ENCODE data around the gene PDIA2.

DNA sequence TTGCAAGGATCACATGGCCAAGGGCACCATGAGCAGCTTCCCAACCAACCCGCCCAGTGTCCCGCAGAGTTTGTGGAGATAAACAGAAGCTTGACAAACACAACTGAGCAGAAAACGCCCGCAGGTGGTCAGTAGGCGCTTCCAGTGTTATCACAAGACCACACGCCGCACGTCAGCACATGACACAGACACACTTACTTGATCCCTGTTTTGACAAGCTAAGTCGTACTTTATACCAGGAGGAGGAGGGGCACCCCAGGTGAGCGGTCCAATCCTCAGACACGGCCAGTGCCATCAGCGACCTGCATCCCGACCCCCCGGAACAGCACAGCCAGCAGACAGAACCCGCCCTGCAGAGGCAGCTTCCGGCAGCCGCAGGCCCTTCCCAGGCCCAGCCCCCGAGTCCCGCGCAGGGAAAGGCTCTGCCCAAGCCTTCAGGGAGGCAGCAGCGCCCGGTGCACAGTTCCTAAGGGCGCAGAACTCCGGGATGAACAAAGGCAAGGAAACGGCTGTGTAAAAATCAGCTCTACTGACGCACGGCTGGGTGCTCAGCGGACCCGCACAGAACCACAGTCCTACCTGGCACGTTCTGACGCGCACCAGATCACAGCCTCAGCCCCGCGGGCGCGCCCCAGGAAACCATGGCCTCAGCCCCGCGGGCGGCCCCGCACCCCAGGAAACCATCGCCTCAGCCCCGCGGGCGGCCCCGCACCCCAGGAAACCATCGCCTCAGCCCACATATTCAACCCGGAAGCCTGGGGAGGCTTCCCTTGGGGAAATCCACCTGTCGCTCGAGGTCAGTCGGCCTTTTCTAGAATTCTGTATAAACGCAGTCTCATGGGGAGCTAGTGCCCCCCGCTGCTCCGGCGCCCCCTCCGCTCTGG is 41.7 kb downstream of the PDIA2 start:
- no peak for TF ChIP-seq TCF7L2 (IDR thresholded peaks at IDR 0.05; ENCODE audit: low read depth, low read length)
- TF ChIP-seq, protein P1, sequence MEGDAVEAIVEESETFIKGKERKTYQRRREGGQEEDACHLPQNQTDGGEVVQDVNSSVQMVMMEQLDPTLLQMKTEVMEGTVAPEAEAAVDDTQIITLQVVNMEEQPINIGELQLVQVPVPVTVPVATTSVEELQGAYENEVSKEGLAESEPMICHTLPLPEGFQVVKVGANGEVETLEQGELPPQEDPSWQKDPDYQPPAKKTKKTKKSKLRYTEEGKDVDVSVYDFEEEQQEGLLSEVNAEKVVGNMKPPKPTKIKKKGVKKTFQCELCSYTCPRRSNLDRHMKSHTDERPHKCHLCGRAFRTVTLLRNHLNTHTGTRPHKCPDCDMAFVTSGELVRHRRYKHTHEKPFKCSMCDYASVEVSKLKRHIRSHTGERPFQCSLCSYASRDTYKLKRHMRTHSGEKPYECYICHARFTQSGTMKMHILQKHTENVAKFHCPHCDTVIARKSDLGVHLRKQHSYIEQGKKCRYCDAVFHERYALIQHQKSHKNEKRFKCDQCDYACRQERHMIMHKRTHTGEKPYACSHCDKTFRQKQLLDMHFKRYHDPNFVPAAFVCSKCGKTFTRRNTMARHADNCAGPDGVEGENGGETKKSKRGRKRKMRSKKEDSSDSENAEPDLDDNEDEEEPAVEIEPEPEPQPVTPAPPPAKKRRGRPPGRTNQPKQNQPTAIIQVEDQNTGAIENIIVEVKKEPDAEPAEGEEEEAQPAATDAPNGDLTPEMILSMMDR (IDR thresholded peaks at IDR 0.05) = no peak
- TF ChIP-seq, protein P2, sequence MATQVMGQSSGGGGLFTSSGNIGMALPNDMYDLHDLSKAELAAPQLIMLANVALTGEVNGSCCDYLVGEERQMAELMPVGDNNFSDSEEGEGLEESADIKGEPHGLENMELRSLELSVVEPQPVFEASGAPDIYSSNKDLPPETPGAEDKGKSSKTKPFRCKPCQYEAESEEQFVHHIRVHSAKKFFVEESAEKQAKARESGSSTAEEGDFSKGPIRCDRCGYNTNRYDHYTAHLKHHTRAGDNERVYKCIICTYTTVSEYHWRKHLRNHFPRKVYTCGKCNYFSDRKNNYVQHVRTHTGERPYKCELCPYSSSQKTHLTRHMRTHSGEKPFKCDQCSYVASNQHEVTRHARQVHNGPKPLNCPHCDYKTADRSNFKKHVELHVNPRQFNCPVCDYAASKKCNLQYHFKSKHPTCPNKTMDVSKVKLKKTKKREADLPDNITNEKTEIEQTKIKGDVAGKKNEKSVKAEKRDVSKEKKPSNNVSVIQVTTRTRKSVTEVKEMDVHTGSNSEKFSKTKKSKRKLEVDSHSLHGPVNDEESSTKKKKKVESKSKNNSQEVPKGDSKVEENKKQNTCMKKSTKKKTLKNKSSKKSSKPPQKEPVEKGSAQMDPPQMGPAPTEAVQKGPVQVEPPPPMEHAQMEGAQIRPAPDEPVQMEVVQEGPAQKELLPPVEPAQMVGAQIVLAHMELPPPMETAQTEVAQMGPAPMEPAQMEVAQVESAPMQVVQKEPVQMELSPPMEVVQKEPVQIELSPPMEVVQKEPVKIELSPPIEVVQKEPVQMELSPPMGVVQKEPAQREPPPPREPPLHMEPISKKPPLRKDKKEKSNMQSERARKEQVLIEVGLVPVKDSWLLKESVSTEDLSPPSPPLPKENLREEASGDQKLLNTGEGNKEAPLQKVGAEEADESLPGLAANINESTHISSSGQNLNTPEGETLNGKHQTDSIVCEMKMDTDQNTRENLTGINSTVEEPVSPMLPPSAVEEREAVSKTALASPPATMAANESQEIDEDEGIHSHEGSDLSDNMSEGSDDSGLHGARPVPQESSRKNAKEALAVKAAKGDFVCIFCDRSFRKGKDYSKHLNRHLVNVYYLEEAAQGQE (IDR thresholded peaks at IDR 0.05; ENCODE audit: insufficient read depth in 1 of 2, low read depth in 2 of 2, low read length in 1 of 2) = no peak
- TF ChIP-seq SIN3A (IDR thresholded peaks at IDR 0.05; ENCODE audit: borderline replicate concordance, insufficient read depth, low read depth, low read length) = no peak
